ENCODE measurements around the gene DCXR.

GRCh38 chr17:82076018-82076784 is 38.7 kb upstream of the DCXR start:
- TF ChIP-seq, protein P1, sequence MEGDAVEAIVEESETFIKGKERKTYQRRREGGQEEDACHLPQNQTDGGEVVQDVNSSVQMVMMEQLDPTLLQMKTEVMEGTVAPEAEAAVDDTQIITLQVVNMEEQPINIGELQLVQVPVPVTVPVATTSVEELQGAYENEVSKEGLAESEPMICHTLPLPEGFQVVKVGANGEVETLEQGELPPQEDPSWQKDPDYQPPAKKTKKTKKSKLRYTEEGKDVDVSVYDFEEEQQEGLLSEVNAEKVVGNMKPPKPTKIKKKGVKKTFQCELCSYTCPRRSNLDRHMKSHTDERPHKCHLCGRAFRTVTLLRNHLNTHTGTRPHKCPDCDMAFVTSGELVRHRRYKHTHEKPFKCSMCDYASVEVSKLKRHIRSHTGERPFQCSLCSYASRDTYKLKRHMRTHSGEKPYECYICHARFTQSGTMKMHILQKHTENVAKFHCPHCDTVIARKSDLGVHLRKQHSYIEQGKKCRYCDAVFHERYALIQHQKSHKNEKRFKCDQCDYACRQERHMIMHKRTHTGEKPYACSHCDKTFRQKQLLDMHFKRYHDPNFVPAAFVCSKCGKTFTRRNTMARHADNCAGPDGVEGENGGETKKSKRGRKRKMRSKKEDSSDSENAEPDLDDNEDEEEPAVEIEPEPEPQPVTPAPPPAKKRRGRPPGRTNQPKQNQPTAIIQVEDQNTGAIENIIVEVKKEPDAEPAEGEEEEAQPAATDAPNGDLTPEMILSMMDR (CRISPR knock-in tag; IDR thresholded peaks at IDR 0.05), result no peak
- TF ChIP-seq MYC (CRISPR knock-in tag; IDR thresholded peaks at IDR 0.05; ENCODE audit: borderline replicate concordance), result no peak
